Fibroblast of the aortic adventitia (primary cell): ENCODE results near the gene IL12RB2. TPM values are rescaled to one million over a fixed set of nuclear protein-coding genes. Genes with fewer than 3 reads are reported as not detected.

Source experiments
- DNase-seq: peaks from one replicate; pipeline ENCODE4 v3.0.0-alpha.2; 2010; ENCODE audit warnings: low read depth
- H3K4me3 ChIP-seq: 2 replicates; pipeline ENCODE4 v1.5.1; 2011; ENCODE audit warnings: low read depth, mild to moderate bottlenecking, control low read depth, low read length, moderate library complexity
- total RNA-seq: library from RNA; depleted of rRNA; stranded (reverse); fragments of >200 nt; gene quantifications from 2 replicates; pipeline ENCODE4 v1.2.3, GENCODE V29; 2012; ENCODE audit warnings: low replicate concordance
- TF ChIP-seq, protein P1 (sequence below): IDR thresholded peaks from 2 replicates; pipeline ENCODE4 v1.5.1; 2011; ENCODE audit warnings: mild to moderate bottlenecking, low read length, control low read depth, inconsistent platforms; ENCODE audit not compliant: insufficient read depth

Gene IL12RB2, protein sequence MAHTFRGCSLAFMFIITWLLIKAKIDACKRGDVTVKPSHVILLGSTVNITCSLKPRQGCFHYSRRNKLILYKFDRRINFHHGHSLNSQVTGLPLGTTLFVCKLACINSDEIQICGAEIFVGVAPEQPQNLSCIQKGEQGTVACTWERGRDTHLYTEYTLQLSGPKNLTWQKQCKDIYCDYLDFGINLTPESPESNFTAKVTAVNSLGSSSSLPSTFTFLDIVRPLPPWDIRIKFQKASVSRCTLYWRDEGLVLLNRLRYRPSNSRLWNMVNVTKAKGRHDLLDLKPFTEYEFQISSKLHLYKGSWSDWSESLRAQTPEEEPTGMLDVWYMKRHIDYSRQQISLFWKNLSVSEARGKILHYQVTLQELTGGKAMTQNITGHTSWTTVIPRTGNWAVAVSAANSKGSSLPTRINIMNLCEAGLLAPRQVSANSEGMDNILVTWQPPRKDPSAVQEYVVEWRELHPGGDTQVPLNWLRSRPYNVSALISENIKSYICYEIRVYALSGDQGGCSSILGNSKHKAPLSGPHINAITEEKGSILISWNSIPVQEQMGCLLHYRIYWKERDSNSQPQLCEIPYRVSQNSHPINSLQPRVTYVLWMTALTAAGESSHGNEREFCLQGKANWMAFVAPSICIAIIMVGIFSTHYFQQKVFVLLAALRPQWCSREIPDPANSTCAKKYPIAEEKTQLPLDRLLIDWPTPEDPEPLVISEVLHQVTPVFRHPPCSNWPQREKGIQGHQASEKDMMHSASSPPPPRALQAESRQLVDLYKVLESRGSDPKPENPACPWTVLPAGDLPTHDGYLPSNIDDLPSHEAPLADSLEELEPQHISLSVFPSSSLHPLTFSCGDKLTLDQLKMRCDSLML
- total RNA-seq: not detected in 2 replicates

DNA sequence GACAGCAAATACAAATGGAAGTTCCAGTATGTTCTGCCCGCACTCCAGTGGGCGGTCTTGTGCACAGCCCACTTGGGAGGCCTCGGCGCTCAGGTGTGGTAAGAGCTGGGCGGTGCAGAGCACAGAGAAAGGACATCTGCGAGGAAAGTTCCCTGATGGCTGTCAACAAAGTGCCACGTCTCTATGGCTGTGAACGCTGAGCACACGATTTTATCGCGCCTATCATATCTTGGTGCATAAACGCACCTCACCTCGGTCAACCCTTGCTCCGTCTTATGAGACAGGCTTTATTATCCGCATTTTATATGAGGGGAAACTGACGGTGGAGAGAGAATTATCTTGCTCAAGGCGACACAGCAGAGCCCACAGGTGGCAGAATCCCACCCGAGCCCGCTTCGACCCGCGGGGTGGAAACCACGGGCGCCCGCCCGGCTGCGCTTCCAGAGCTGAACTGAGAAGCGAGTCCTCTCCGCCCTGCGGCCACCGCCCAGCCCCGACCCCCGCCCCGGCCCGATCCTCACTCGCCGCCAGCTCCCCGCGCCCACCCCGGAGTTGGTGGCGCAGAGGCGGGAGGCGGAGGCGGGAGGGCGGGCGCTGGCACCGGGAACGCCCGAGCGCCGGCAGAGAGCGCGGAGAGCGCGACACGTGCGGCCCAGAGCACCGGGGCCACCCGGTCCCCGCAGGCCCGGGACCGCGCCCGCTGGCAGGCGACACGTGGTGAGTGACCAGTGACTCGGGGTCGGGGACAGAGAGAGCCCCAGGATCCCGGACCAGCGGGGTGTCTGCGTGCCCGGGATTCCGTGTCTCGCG lies at the start of gene IL12RB2:
IL12RB2 (plus strand) TSS at position 623 of the 810 bp plus-strand sequence. CDS start 12,496 bp downstream, outside the sequence.
- TF ChIP-seq, protein P1, sequence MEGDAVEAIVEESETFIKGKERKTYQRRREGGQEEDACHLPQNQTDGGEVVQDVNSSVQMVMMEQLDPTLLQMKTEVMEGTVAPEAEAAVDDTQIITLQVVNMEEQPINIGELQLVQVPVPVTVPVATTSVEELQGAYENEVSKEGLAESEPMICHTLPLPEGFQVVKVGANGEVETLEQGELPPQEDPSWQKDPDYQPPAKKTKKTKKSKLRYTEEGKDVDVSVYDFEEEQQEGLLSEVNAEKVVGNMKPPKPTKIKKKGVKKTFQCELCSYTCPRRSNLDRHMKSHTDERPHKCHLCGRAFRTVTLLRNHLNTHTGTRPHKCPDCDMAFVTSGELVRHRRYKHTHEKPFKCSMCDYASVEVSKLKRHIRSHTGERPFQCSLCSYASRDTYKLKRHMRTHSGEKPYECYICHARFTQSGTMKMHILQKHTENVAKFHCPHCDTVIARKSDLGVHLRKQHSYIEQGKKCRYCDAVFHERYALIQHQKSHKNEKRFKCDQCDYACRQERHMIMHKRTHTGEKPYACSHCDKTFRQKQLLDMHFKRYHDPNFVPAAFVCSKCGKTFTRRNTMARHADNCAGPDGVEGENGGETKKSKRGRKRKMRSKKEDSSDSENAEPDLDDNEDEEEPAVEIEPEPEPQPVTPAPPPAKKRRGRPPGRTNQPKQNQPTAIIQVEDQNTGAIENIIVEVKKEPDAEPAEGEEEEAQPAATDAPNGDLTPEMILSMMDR: no peak
- no peak within 1 kb of the TSS for H3K4me3 ChIP-seq

DNA sequence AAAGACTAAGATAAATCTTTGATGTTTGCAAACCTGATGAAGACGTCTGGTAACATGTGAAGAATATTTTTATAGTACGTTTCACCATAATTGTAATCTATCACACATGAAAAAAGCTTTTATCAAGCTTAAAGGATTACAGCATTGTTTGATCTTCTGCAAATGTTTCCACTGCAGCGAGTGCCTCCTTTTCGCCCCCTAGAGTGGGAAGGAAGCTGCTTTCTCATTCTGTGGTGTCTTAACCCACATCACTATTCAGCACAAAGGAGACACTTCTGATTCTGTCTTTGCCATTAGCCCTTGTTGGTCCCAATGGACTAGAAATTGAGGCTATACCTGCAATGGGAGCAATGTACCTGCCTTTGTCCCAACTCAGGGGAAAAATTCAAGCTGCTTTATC lies 46.0 kb upstream of the IL12RB2 start:
- TF ChIP-seq, protein P1: peak; percentile 19
- no peak for DNase-seq
- H3K4me3 ChIP-seq: no peak overlapping the region

More for the DNA sequence above, at the start of gene IL12RB2:
- no peak for DNase-seq

- H3K4me3 ChIP-seq: no peak overlapping the region
- no peak for DNase-seq
- TF ChIP-seq, protein P1: no peak
Measured at GRCh38 chr1:67262735-67263134, 44.9 kb upstream of the IL12RB2 start.

DNA sequence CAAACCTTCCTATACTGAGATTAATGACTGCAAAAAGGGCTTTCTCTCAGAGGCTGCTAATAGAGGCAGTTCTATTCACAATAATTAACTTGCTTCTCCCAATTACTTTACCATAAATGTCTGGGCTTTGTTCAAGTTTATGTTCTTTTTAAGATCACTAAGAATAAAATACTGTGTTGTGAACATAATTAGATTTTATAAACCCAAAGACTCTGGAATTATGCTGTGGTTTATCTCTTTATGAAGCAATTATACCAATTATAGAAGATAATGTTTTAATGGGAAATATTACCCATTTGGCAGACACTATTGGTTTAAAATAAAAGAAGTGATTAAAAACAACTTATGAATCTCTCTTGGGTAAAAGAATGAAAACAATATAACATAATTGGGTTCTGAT lies 43.5 kb upstream of the IL12RB2 start:
- TF ChIP-seq, protein P1: no peak
- DNase-seq: no peak
- H3K4me3 ChIP-seq: no peak overlapping the region

DNA sequence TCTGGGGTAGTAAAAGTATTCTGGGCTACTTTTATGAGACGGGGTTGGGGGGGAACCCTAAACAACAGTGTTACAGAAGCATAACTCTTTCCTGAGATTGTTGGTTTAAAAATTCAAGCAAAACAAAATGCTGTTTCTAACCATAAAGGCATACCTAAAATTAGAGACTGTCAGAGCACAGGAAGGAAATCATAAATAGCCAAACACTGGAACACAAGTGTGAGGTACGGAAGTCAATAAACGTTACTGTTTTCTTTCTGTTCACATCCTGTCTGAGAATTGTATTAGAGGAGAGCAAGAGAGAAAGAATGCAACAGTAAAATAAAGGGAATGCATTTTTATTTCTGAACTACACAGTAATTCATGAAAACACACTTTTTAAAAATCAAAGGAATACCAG lies 42.8 kb upstream of the IL12RB2 start:
- H3K4me3 ChIP-seq: no peak overlapping the region
- TF ChIP-seq, protein P1: no peak
- DNase-seq: no peak

GRCh38 chr1:67269061-67269460 lies 38.6 kb upstream of the IL12RB2 start:
- TF ChIP-seq, protein P1: no peak
- no peak for DNase-seq
- H3K4me3 ChIP-seq: no peak overlapping the region
